ENCODE results near the gene SYDE1.
A peak's percentile ranks its signal among the peaks of the same experiment; 100 is the strongest.

SYDE1 gene

DNA sequence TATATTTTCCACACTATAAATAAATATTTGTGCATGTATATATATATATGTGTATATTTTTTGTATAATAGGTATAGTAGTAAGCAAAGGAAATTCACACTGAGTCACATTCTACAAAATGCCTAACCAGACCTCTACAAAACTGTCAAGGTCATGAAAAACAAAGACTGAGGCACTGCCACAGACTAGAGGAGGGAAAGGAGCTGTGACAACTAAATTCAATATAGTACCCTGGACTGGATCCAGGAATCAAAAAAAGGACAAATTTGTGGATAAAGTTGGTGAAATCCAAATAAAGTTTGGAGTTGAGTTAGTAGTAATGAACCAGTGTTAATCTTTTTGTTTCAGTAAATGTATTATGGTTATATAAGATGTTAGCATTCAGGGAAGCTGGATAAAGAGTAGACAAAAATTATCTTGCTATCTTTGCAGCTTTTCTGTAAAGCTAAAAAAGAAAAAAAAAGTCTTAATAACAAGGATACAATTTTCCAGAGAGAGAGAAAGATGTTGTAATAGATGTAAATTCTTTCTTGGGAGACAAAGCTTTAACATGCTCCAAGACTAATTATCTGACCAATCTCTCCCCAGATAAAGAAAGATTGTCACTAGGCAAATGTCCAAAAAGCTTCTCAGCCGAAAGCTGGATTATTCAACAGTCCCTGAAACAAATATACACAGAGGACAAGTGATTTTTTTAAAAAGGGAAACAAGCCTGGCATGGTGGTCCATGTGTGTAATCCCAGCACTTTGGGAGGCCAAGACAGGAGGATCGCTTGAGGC lies 19.1 kb downstream of the SYDE1 start:
- peak in 1 of 2 experiments; percentile 29 for DNase-seq

DNA sequence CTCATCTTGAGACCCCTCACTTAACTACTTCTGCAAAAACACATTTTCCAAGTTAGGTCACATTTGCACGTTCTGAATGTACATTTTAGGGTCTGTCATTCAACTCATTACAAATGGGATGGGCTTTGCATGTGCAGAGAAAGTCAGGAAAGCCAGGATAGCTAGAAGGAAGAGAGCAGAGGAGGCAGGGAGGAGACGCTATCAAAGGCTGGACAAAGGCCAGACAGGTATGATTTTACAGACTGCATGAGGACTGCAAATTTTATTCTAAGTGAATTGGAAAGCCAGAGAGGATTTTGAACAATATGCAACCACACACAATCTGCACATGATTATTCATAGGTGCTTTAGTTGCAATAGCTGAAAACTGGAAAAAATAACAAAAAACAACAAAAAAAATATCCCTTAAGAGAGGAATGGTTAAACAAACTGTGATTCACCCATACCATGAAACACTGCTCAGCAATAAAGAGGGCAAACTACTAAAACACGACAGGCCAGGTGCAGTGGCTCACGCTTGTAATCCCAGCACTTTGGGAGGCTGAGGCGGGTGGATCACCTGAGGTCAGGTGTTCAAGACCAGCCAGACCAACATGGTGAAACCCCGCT lies 21.1 kb downstream of the SYDE1 start:
- no peak for DNase-seq

DNA sequence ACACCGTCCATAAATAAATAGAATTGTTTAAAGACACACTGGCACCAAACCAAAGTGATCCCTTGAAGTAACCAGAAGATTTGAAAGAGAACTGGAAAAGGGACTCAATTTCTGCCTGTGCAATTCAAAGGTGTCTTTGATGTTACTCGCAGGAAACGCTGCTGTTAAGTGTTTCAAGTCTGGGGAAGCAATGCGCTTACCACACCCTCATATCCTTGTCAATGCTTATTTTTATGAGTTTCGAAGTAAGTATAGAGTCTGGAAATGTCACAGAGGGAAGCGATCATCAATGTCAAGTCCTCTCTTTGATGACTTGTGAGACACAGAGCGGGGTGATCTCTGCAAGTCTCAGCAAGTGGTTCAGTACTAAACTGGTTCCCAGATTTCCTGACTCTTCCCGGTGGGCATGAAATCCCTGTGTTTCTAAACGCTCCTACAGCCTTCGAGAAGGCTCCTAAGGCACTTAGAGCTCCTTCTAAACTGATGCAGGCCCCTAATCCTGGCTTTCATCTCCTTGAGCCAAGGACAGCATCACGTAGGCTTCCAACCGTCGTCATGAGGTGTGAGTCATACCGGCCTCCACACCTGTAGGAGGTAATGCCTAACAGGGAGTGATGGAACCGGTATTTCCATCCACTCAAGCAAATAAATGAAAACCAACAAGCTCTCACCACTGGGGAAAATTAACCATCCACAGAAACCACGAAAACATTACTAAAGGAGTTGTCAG lies 22.8 kb downstream of the SYDE1 start:
- DNase-seq: no peak

DNA sequence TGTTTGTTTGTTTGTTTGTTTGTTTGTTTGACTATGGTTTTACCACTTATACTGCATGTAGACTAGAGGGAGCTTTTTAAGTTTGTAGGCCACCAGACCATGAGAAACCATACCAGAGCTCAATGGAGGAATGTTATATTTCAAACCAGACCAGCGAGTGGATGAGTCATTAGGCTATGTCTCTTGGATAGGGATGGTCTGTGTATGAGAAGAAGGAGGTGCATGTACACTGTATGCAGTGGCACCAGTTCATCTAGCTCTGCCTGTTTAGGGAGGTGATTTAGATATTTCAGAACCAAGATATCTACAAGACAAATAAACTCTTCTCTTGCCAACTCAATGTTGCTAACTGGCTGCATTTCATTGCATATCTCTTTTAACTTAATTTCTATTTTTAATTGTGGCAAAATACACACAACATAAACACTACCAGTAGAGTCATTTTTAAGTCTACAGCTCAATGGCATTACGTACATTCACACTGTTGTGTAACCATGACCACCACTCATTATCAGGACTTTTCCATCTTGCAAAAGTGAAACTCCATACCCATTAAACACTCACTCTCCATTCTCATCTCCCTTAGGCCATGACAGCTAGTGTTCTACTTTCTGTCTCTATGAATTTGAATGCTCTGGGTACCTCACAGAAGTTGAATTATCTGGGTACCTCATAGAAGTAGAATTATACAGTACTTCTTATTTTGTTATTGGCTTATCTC lies 29.2 kb downstream of the SYDE1 start:
- DNase-seq: no peak

DNA sequence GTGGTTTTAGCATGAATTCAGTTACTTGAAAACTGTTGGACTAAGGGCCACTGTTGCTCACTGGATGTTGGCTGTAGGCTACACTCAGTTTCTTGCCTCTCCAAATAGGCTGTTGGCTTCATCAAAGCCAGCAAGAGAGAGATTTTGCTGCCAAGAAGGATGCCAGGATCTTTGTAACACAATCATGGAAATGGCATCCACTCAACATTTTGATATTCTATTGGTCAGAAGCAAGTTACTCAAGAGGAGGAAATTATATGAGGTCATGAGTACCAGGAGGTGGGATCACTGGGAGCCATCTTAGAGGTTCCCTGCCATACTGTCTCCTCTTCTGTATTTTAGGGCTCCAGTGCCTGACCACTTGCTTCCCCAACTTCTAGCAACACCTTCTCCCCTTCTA lies 30.6 kb downstream of the SYDE1 start:
- no peak for DNase-seq

DNA sequence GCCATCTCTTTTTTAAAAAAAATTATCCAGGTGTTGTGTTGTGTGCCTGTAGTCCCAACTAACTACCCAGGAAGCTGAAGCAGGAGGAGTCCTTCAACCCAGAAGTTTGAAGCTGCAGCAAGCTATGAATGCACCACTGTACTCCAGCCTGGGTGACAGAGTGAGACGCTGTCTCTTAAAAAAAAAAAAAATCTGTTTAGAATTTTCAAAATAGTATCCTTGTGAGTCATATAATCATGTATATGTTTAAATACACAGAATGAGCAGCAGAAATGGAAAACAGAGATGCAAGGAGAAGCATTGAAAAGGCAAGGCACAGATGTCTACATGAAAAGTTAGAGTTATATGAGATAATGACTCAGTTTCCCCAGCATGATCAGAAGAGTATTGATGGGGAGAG lies 31.2 kb downstream of the SYDE1 start:
- DNase-seq: no peak

DNA sequence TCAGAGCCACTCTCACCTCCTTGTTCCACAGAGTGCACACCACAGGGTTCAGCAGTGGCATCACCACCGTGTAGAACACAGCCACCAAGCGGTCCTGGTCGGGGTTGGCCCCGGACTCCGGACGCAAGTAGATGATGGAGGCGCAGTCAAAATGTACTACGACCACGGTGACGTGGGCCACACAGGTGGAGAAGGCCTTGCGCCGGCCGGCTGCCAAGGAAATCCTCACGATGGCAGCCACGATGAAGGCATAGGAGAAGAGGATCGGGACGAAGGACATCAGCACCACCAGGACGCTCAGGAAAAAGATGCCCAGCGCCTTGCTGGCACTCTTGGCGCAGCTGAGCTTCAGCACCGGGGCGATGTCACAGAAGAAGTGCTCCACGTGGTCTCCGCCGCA lies 33.9 kb downstream of the SYDE1 start:
- DNase-seq: no peak

DNA sequence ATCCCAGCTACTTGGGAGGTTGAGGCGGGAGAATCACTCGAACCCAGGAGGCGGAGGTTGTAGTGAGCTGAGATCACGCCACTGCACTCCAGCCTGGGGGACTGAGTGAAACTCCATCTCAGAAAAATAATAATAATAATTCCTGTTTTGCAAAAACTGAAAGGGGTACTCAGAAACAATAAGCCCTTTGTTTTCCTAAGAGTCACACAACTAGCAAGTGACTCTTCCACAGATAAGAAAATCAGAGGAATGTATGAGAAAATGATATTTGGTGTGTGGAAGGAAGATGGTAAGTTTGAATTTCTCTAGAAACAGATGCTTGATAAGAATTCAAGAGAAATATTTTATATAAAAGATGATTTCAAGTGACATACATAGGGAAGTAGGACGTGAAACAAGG lies 35.1 kb downstream of the SYDE1 start:
- no peak for DNase-seq

DNA sequence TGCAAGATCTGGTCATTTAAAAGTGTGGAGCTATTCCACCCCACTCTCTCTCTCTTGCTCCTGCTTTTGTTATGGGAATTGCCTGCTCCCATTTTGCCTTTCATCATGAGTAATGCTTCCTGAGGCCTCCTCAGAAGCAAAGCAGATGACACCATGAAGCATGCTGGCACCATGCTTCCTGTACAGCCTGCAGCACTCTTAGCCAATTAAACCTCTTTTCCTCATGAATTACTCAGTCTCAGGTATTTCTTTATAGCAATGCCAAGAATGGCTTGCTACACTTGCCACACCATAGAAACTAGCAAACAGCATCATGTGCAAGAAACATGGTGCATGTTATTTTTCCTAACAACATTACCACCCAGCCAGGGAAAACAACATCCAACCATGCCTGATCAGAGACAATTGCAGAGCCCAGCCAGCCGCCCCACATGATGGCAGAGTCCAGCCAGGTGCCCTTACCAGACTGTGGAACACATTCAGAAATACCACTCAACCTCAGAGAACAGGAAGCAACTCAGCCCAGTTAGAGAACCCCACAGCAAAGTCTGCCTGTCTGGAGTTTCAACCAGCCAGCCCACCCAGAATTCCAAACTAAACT lies 36.9 kb downstream of the SYDE1 start:
- DNase-seq: no peak

DNA sequence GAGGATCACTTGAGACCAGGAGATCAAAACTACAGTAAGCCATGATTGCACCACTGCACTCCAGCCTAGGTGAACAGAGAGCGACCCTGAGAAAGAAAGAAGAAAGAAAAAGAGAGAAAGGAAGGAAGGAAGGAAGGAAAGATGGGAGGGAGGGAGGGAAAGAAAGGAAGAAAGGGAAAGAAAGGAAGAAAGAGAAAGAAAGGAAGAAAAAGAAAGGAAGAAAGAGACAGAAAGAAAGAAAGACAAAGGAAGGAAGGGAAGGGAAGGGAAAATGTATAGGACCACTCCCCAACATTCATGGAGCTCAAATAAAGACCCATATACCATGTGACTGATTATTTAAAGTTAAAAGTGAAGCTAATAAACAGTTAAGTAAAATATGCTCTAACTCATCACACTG lies 39.9 kb downstream of the SYDE1 start:
- DNase-seq: no peak

DNA sequence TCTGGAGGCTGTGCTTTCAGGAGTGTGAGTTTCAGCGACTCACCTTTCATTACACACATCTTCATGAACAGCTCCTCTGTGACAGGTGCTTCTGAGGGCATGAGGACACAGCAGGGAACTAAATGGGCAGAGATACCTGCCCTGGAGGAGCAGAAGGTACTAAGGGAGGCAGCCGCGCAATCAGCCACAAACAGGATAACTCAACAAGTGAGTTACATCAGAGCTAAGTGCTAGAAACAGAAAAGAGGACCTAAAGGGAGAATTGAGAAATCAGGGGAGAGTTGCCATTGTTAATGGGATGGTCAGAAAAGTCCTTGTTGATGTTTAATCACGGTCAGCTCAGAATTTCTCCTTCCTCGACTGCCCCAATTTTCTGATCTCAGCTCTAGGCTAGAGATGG lies 42.5 kb downstream of the SYDE1 start:
- DNase-seq: no peak

DNA sequence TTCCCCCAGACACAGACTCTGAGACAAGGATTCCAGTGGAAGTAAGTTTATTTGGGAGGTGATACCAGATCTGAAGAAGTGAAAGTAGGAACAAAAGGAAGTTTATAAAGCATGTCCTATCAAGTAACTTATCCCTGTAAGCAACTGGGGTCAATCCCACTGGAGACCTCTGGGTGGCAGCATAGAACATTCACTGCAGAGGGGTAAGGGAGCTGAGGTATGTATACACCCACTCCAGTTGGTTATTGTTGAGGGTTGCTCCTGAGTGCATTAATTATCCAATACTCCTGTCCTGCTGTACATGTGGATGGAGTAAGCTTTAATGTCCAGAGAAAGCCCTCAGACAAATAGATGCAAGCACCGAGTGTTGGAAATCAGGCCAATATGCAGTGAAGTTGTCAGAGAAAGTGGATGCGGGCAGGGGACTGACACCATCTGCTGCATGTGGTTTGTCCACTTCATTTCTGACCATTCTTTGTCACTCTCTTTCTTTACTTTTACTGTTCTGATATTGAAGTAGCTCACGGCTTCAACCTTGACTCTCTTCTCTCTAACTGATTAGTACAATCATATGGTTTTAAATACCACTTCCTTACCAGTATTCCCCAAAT lies 46.9 kb downstream of the SYDE1 start:
- peak; percentile 38 to 68 for DNase-seq

DNA sequence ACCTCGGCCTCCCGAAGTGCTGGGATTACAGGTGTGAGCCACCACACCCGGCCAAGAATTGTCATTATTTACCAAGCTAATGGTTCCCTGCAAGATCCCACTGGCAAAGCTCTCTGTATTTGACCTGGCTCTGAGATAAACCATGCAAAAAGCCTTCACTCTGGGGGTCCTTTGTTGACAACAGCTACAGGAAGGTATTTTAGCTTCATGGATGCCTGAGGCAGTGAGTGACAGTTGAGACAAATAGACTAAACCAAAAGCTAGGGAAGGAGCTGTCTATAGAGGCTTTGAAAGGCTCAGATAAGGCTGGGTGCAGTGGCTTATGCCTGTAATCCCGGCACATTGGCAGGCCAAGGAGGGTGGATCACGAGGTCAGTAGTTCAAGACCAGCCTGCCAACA lies 48.1 kb downstream of the SYDE1 start:
- no peak for DNase-seq

DNA sequence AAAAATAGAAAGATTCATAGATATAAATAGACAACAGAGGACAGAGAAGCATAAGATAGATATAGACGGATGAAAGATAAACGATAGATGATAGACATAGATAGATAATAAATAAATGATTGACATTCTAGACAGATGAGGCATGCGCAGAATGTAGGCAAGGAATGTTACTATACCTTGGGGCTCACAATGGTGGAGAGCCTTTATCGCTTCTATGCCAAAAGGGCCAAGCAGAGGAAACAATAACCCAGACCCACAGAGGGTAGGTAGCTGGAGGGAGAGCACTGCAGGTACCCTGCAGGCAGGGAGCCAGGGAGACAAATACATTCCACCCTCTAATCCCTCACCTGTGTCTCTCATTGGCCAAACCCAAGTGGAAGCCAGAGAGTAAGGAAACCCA lies 49.2 kb downstream of the SYDE1 start:
- DNase-seq: no peak

DNA sequence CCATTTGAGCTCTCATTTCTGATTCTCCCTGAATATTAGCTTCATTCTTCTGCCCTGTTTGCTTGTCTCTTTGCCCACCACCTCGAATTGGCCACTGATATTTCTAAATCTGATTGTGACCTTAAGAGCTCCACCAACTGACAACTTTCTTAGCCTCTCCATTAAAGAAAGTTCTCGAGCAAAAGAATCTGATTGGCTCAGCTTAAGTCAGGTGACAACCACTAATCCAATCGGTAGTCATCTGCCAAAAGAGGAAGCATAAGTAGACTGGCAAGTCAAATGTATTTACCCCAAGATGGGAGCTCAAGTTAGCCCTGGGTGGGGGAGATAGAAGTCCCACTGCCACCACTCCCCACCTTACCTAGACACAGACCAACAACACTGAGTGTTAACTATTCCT lies 52.0 kb downstream of the SYDE1 start:
- DNase-seq: no peak

DNA sequence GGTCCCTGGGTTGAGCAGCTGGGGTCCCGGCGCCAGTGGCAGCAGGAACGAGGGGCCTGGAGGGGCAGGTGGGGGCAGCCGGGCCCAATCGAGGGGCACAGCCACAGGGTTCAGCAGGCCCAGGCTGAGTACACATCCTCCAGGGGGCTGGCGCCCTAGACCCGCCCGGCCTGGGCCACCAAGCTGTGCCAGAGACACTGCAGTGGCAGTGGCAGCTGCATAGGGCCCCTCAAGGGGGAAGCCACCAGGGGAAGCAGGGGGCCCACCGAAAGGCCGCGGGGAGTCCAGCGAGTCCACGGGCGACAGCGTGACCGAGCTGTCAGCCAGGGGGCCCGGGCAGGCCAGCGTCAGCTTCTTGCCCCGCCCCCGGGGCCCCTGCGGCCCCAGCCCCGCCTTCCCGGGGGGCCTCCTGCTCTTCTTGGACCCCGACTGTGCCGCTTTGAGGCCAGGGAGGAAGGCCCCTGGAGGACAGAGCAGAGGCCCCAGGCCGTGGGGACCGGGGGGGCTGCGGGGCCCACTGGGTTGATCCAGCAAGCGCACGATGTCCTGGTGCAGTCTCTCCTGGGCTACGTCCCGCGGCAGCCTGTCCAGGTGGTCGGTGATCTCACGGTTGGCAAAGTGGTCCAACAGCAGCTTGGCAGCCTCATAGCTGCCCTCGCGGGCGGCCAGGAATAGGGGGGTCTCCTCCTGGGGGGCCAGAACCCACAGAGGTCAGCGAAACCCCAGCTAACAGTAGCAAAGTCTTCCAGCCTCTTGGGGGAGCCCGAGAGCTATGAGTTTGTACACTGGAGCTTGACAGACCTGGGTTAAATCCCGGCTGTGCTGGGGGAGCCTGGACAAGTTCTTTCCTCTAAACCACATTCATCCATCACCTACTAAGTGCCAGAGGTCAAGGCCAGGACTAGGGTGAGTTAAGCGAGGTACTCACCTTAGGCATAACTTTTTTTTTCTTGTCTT lies 54.1 kb downstream of the SYDE1 start:
- DNase-seq: peak; percentile 41 to 60
